ENCODE results near the gene SF3A1. TPM values are rescaled to one million over a fixed set of nuclear protein-coding genes. Genes with fewer than 3 reads are reported as not detected.

SF3A1 gene
- total RNA-seq, 1 experiment from 2014 or later = 272 TPM

DNA sequence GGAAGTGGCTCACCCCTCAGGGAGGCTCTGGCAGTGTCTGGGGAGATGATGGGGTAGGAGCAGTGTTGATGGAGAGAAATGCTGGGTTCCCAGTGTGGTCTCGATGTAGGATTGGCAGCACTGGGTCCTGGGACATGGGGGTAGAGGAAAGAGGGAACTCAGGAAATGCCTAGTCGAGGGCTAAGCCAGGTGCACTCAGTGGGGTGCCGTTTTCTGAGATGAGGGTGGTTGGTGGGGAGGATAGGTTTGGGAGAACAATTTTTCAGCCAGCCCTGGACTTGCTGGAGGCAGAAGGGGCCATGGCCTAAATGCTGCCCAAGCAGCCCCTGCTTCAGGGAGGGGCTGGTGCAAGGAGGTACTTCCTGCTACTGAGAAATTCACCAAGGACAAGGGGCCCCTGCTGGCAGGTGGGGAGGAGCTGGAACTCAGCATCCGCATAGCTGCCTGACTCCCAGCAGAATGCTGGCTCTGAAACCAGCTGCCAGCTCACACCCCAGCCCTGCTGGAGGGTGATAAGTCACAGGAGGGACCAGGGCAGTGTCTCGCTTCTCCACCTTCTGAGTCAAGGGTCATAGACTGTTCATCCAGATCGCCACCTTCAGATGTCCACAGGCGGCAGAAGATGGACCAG is 6.1 kb upstream of the SF3A1 start:
- H3K36me3 Mint-ChIP-seq = no peaks in the 10 kb centered on the region
- H3K4me1 Mint-ChIP-seq = peaks cover 25% of the 10 kb centered on the region
- ChIA-PET POLR2A (interaction anchor here (0.6 to 0.9 kb wide), 4 partner anchors 9 to 607 kb away, joined by 3 to 6 read pairs (median 4); partner anchors contain the start of gene CASTOR1), CTCF (interaction anchor here (0.5 to 2.4 kb wide), 9 partner anchors 12 to 82 kb away, joined by 3 to 17 read pairs (median 5); partner anchors contain the start of genes CASTOR1, RNF215 and SEC14L2)
- H3K9me3 Mint-ChIP-seq = no peaks in the 10 kb centered on the region
- no peaks in the 10 kb centered on the region for H3K27me3 Mint-ChIP-seq (ENCODE audit: low read depth)
- TF ChIP-seq, protein P1, sequence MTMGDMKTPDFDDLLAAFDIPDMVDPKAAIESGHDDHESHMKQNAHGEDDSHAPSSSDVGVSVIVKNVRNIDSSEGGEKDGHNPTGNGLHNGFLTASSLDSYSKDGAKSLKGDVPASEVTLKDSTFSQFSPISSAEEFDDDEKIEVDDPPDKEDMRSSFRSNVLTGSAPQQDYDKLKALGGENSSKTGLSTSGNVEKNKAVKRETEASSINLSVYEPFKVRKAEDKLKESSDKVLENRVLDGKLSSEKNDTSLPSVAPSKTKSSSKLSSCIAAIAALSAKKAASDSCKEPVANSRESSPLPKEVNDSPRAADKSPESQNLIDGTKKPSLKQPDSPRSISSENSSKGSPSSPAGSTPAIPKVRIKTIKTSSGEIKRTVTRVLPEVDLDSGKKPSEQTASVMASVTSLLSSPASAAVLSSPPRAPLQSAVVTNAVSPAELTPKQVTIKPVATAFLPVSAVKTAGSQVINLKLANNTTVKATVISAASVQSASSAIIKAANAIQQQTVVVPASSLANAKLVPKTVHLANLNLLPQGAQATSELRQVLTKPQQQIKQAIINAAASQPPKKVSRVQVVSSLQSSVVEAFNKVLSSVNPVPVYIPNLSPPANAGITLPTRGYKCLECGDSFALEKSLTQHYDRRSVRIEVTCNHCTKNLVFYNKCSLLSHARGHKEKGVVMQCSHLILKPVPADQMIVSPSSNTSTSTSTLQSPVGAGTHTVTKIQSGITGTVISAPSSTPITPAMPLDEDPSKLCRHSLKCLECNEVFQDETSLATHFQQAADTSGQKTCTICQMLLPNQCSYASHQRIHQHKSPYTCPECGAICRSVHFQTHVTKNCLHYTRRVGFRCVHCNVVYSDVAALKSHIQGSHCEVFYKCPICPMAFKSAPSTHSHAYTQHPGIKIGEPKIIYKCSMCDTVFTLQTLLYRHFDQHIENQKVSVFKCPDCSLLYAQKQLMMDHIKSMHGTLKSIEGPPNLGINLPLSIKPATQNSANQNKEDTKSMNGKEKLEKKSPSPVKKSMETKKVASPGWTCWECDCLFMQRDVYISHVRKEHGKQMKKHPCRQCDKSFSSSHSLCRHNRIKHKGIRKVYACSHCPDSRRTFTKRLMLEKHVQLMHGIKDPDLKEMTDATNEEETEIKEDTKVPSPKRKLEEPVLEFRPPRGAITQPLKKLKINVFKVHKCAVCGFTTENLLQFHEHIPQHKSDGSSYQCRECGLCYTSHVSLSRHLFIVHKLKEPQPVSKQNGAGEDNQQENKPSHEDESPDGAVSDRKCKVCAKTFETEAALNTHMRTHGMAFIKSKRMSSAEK (CRISPR knock-in tag; IDR thresholded peaks at IDR 0.05; ENCODE audit: borderline replicate concordance) = no peak
- TF ChIP-seq ETV6 (CRISPR knock-in tag; IDR thresholded peaks at IDR 0.05) (0 out of 2 replicates have a peak, but pooled peaks have one; percentile 39), ARID4B (CRISPR knock-in tag; IDR thresholded peaks at IDR 0.05; ENCODE audit: borderline replicate concordance) (no peak), TP53 (CRISPR knock-in tag; IDR thresholded peaks at IDR 0.05) (0 out of 2 replicates have a peak, but pooled peaks have one; percentile 27)
- DNase-seq (ENCODE audit: low spot score) = peak; percentile 67
- ATAC-seq = peak; percentile 89
- H3K4me3 Mint-ChIP-seq = no peak overlapping the region
- peak overlapping the region; percentile 91 for H3K27ac Mint-ChIP-seq

GRCh38 chr22:30361916-30362650 is 5.4 kb upstream of the SF3A1 start:
- CTCF ChIA-PET = interaction anchor here (0.5 to 2.4 kb wide), 7 partner anchors 13 to 81 kb away, joined by 3 to 17 read pairs (median 5); partner anchors contain the start of genes CASTOR1 and RNF215
- Mint-ChIP-seq H3K4me1 (peaks cover 25% of the 10 kb centered on the region), H3K27me3 (ENCODE audit: low read depth) (no peaks in the 10 kb centered on the region), H3K36me3 (no peaks in the 10 kb centered on the region), H3K27ac (peak overlapping the region; percentile 75), H3K4me3 (no peak overlapping the region), H3K9me3 (no peaks in the 10 kb centered on the region)
- no peak for DNase-seq (ENCODE audit: low spot score)
- ATAC-seq = peak; percentile 12; the same call in 1 of the 2 replicates
- POLR2A ChIA-PET = interaction anchor here (0.6 kb wide), 1 partner anchor 78 kb away, joined by 4 read pairs; no protein-coding TSS in a partner anchor
- TF ChIP-seq, protein P2, sequence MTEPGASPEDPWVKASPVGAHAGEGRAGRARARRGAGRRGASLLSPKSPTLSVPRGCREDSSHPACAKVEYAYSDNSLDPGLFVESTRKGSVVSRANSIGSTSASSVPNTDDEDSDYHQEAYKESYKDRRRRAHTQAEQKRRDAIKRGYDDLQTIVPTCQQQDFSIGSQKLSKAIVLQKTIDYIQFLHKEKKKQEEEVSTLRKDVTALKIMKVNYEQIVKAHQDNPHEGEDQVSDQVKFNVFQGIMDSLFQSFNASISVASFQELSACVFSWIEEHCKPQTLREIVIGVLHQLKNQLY (CRISPR knock-in tag; IDR thresholded peaks at IDR 0.05) = no peak
- TF ChIP-seq IRF2 (CRISPR knock-in tag; IDR thresholded peaks at IDR 0.05; ENCODE audit: borderline replicate concordance, low read depth) = no peak
- TF ChIP-seq JAZF1 (CRISPR knock-in tag; IDR thresholded peaks at IDR 0.05) = no peak
- TF ChIP-seq KAT7 (CRISPR knock-in tag; IDR thresholded peaks at IDR 0.05; ENCODE audit: borderline replicate concordance) = no peak
- TF ChIP-seq, protein P3, sequence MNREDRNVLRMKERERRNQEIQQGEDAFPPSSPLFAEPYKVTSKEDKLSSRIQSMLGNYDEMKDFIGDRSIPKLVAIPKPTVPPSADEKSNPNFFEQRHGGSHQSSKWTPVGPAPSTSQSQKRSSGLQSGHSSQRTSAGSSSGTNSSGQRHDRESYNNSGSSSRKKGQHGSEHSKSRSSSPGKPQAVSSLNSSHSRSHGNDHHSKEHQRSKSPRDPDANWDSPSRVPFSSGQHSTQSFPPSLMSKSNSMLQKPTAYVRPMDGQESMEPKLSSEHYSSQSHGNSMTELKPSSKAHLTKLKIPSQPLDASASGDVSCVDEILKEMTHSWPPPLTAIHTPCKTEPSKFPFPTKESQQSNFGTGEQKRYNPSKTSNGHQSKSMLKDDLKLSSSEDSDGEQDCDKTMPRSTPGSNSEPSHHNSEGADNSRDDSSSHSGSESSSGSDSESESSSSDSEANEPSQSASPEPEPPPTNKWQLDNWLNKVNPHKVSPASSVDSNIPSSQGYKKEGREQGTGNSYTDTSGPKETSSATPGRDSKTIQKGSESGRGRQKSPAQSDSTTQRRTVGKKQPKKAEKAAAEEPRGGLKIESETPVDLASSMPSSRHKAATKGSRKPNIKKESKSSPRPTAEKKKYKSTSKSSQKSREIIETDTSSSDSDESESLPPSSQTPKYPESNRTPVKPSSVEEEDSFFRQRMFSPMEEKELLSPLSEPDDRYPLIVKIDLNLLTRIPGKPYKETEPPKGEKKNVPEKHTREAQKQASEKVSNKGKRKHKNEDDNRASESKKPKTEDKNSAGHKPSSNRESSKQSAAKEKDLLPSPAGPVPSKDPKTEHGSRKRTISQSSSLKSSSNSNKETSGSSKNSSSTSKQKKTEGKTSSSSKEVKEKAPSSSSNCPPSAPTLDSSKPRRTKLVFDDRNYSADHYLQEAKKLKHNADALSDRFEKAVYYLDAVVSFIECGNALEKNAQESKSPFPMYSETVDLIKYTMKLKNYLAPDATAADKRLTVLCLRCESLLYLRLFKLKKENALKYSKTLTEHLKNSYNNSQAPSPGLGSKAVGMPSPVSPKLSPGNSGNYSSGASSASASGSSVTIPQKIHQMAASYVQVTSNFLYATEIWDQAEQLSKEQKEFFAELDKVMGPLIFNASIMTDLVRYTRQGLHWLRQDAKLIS (CRISPR knock-in tag; IDR thresholded peaks at IDR 0.05; ENCODE audit: borderline replicate concordance) = no peak
- TF ChIP-seq, protein P4, sequence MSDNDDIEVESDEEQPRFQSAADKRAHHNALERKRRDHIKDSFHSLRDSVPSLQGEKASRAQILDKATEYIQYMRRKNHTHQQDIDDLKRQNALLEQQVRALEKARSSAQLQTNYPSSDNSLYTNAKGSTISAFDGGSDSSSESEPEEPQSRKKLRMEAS (CRISPR knock-in tag; IDR thresholded peaks at IDR 0.05) = no peak
- no peak for TF ChIP-seq NR2C2 (CRISPR knock-in tag; IDR thresholded peaks at IDR 0.05)
- TF ChIP-seq RORB (CRISPR knock-in tag; IDR thresholded peaks at IDR 0.05) = no peak
